B cell (primary cell): Measurements from ENCODE around the gene CDYL2. TPM values are rescaled to one million over a fixed set of nuclear protein-coding genes. Genes with fewer than 3 reads are reported as not detected.

ENCODE experiments used
- ATAC-seq: fragments of 200-7000 bp; cut with Tn5 transposase; one replicate; pipeline ENCODE4 v1.10.0; 2021; ENCODE audit warnings: low read depth, mild to moderate bottlenecking, moderate number of reproducible peaks, moderate library complexity
- CTCF ChIA-PET: fragments of 350-600 bp; sonication (Branson Sonifier 250); formaldehyde crosslinking; loops from one replicate; lab custom pipeline; 2021; ENCODE audit warnings: antibody characterized with exemption, inconsistent platforms; lab: Charles Lee
- POLR2A ChIA-PET: fragments of 350-600 bp; sonication (Branson Sonifier 250); formaldehyde crosslinking; loops from one replicate; lab custom pipeline; 2021; ENCODE audit warnings: antibody characterized with exemption; lab: Charles Lee
- DNase-seq: peaks from one replicate; pipeline ENCODE4 v3.0.0; 2013
- H2AFZ ChIP-seq: 2 replicates; pipeline ENCODE4 v1.6.1; 2012; ENCODE audit warnings: mild to moderate bottlenecking, low read depth, low read length; ENCODE audit not compliant: insufficient read depth, poor library complexity, severe bottlenecking
- H3K27ac ChIP-seq, 2 donors: 1 replicate in 1 of 2; 2 replicates in 1 of 2; pipeline ENCODE4 v1.5.1; 2012 to 2013; ENCODE audit warnings: low read length in 2 of 2, mild to moderate bottlenecking in 2 of 2, moderate library complexity in 1 of 2
- H3K27me3 ChIP-seq, 4 experiments: fragments of 200-600 bp in 1 of 4; sonication (generic) in 1 of 4; replicated peaks in 1 of 4; 1 replicate in 2 of 4; 2 replicates in 2 of 4; pipeline versions ENCODE4 v1.6.1 to v1.7.0; 2013 to 2016; ENCODE audit warnings: low read length in 3 of 4, mild to moderate bottlenecking in 2 of 4, mixed read lengths in 1 of 4, moderate library complexity in 1 of 4; ENCODE audit not compliant: insufficient read depth in 4 of 4, control insufficient read depth in 3 of 4; ENCODE audit errors: control extremely low read depth in 1 of 4
- H3K36me3 ChIP-seq, 2 experiments: replicated peaks in 1 of 2; 1 replicate in 1 of 2; 2 replicates in 1 of 2; pipeline versions ENCODE4 v1.6.1 to v1.7.1; 2013; ENCODE audit warnings: low read length in 1 of 2; ENCODE audit not compliant: insufficient read depth in 2 of 2, control insufficient read depth in 1 of 2; ENCODE audit errors: control extremely low read depth in 1 of 2, extremely low read depth in 1 of 2
- H3K4me1 ChIP-seq, 2 donors: fragments of 200-600 bp in 1 of 2; sonication (generic) in 1 of 2; 1 replicate in 1 of 2; 2 replicates in 1 of 2; pipeline versions ENCODE4 v1.5.1 to v1.6.1; 2013 to 2017; ENCODE audit warnings: low read length in 2 of 2; ENCODE audit not compliant: control insufficient read depth in 2 of 2, insufficient read depth in 2 of 2
- H3K4me2 ChIP-seq: replicated peaks from 2 replicates; pipeline ENCODE3; 2012; ENCODE audit warnings: mild to moderate bottlenecking, low read depth, low read length; ENCODE audit not compliant: poor library complexity, severe bottlenecking
- H3K4me3 ChIP-seq, 5 experiments: fragments of 200-600 bp in 1 of 5; sonication (generic) in 1 of 5; 1 replicate in 3 of 5; 2 replicates in 2 of 5; pipeline versions ENCODE4 v1.5.1 to v1.7.0; 2011 to 2016; ENCODE audit warnings: low read length in 4 of 5, mild to moderate bottlenecking in 4 of 5, low read depth in 2 of 5, control low read depth in 1 of 5, moderate library complexity in 1 of 5; ENCODE audit not compliant: insufficient read depth in 1 of 5; ENCODE audit errors: control extremely low read depth in 1 of 5, extremely low read depth in 1 of 5
- H3K79me2 ChIP-seq: fragments of 200-600 bp; sonication (generic); one replicate; pipeline ENCODE4 v1.6.0; 2016; ENCODE audit warnings: low read length; ENCODE audit not compliant: control insufficient read depth, insufficient read depth
- H3K9ac ChIP-seq: fragments of 200-600 bp; sonication (generic); 2 replicates; pipeline ENCODE4 v1.6.1; 2017; ENCODE audit warnings: mild to moderate bottlenecking, low read length, moderate library complexity
- H3K9me3 ChIP-seq, 3 donors: one replicate each; pipeline versions ENCODE4 v1.6.1 to v1.7.1; 2013; ENCODE audit warnings: low read length in 2 of 3; ENCODE audit not compliant: control insufficient read depth in 2 of 3, insufficient read depth in 1 of 3; ENCODE audit errors: control extremely low read depth in 1 of 3
- H4K20me1 ChIP-seq: 2 replicates; pipeline ENCODE4 v1.6.0; 2012; ENCODE audit warnings: mild to moderate bottlenecking, low read length; ENCODE audit not compliant: insufficient read depth, control insufficient read depth, poor library complexity, severe bottlenecking
- H3K27ac Mint-ChIP-seq: one replicate; pipeline ENCODE4 v1.8.0; 2021; ENCODE audit warnings: mixed read lengths
- H3K27me3 Mint-ChIP-seq: one replicate; pipeline ENCODE4 v1.8.0; 2021; ENCODE audit warnings: mixed read lengths
- H3K4me1 Mint-ChIP-seq: one replicate; pipeline ENCODE4 v1.8.0; 2021; ENCODE audit warnings: mixed read lengths
- H3K4me3 Mint-ChIP-seq: one replicate; pipeline ENCODE4 v1.8.0; 2021; ENCODE audit warnings: mixed read lengths
- H3K9me3 Mint-ChIP-seq: one replicate; pipeline ENCODE4 v1.8.0; 2022; ENCODE audit warnings: mixed read lengths; ENCODE audit not compliant: insufficient read depth
- CTCF ChIP-seq: fragments of 200-600 bp; IDR thresholded peaks from one replicate; pipeline ENCODE4 v1.8.0; 2022; ENCODE audit warnings: antibody characterized with exemption, mild to moderate bottlenecking
- EZH2 ChIP-seq: IDR thresholded peaks from 2 replicates; pipeline ENCODE4 v1.6.1; 2012; ENCODE audit warnings: borderline replicate concordance, low read depth, mild to moderate bottlenecking, moderate library complexity, low read length; ENCODE audit not compliant: insufficient read depth, poor library complexity, severe bottlenecking
- WGBS: methylation state at CpG from one replicate; pipeline ENCODE4 v1.1.5; 2013; ENCODE audit warnings: missing lambda C conversion rate; ENCODE audit not compliant: insufficient coverage; 5-methylcytosine and 5-hydroxymethylcytosine counted together
- intact Hi-C: fragments of 100-400 bp; cut with micrococcal nuclease; formaldehyde crosslinking; loops from one replicate; pipeline ENCODE4 v1.10.0; 2022
- polyA plus RNA-seq: library from polyadenylated mRNA; depleted of rRNA; stranded (reverse); fragments of >200 nt; gene quantifications from 2 replicates; pipeline ENCODE4 v1.2.3, GENCODE V29; 2012
- total RNA-seq, 2 donors: library from RNA; stranded (reverse); fragments of 120-200 nt in 1 of 2; gene quantifications; 1 replicate in 1 of 2; 2 replicates in 1 of 2; pipeline versions ENCODE4 v1.2.3 to v1.2.4, GENCODE V29; 2013 to 2022

CDYL2 gene
- total and polyA plus RNA-seq, 2 donors (not counting 1 experiment from before 2014, with no cell fraction given) = 0.66 to 6.6 TPM

- H3K27ac Mint-ChIP-seq = no peak overlapping the region
Observed at GRCh38 chr16:80569440-80570105, 234.8 kb downstream of the CDYL2 start.

More at GRCh38 chr16:80569440-80570105, 234.8 kb downstream of the CDYL2 start:
- H3K4me3 ChIP-seq = no peak overlapping the region
- no peak overlapping the region for H3K9ac ChIP-seq
- Mint-ChIP-seq H3K4me1 (peaks cover 2% of the 10 kb centered on the region), H3K4me3 (no peak overlapping the region), H3K9me3 (no peaks in the 10 kb centered on the region), H3K27me3 (peaks cover 19% of the 10 kb centered on the region)
- no peaks in the 10 kb centered on the region for H3K4me1 ChIP-seq
- WGBS = 72% methylated on average over 8 of the region's 9 CpGs
- no peak overlapping the region for H2AFZ ChIP-seq
- no peak for DNase-seq
- no peaks in the 10 kb centered on the region for H3K36me3 ChIP-seq
- TF ChIP-seq CTCF = no peak
- TF ChIP-seq EZH2 = no peak
- H3K9me3 ChIP-seq = peaks cover 0 to 6% (median 0%) of the 10 kb centered on the region in 3 donors
- ATAC-seq = no peak
- no peak overlapping the region for H3K4me2 ChIP-seq
- H3K27ac ChIP-seq = no peak overlapping the region
- CTCF ChIA-PET = no interaction called here
- intact Hi-C loops = no loop called here
- no peaks in the 10 kb centered on the region for H4K20me1 ChIP-seq
- POLR2A ChIA-PET = no interaction called here
- no peaks in the 10 kb centered on the region for H3K79me2 ChIP-seq
- H3K27me3 ChIP-seq = peaks cover 0 to 6% (median 0%) of the 10 kb centered on the region in 4 experiments
